Endothelial cell of umbilical vein (primary cell): ENCODE measurements around the gene NTSR1.

Experiments
- EZH2 ChIP-seq: IDR thresholded peaks from 2 replicates; pipeline ENCODE4 v1.6.1; 2012; ENCODE audit warnings: borderline replicate concordance, low read depth, mild to moderate bottlenecking, moderate library complexity, low read length, inconsistent platforms; ENCODE audit not compliant: severe bottlenecking
- FOS ChIP-seq: IDR thresholded peaks from 2 replicates; pipeline ENCODE4 v1.6.1; 2011; ENCODE audit warnings: mild to moderate bottlenecking, low read length, moderate library complexity, borderline replicate concordance; ENCODE audit not compliant: insufficient read depth
- GATA2 ChIP-seq: IDR thresholded peaks from 2 replicates; pipeline ENCODE4 v1.7.0; 2011; ENCODE audit warnings: low read depth, mild to moderate bottlenecking, moderate library complexity, mixed read lengths, low read length; ENCODE audit not compliant: insufficient read length, insufficient read depth
- JUN ChIP-seq: IDR thresholded peaks from 2 replicates; pipeline ENCODE4 v1.6.1; 2011; ENCODE audit warnings: borderline replicate concordance, low read depth; ENCODE audit not compliant: insufficient read length, insufficient read depth
- MYC ChIP-seq: IDR thresholded peaks from one replicate; pipeline ENCODE4 v1.6.1; 2011; ENCODE audit warnings: mild to moderate bottlenecking, low read depth, low read length
- POLR2A ChIP-seq: IDR thresholded peaks from 2 replicates; pipeline ENCODE4 v1.6.1; 2012; ENCODE audit warnings: low read depth, mild to moderate bottlenecking, control low read depth, low read length
- POLR2AphosphoS5 ChIP-seq: IDR thresholded peaks from 2 replicates; pipeline ENCODE4 v1.6.1; 2012; ENCODE audit warnings: low read depth, mild to moderate bottlenecking, control low read depth, low read length, moderate library complexity; ENCODE audit not compliant: insufficient read depth
- TF ChIP-seq, protein P1 (sequence below), 2 donors: IDR thresholded peaks; 1 replicate in 1 of 2; 2 replicates in 1 of 2; pipeline ENCODE4 v1.5.1; 2011; ENCODE audit warnings: low read length in 2 of 2, mild to moderate bottlenecking in 2 of 2, moderate library complexity in 2 of 2, control low read depth in 1 of 2, inconsistent platforms in 1 of 2, low read depth in 1 of 2; ENCODE audit not compliant: insufficient read depth in 1 of 2; ENCODE audit errors: extremely low read depth in 1 of 2
- TF ChIP-seq, protein P2 (sequence below): IDR thresholded peaks from 2 replicates; pipeline ENCODE4 v1.6.1; 2011; ENCODE audit not compliant: insufficient read depth, insufficient read length

DNA sequence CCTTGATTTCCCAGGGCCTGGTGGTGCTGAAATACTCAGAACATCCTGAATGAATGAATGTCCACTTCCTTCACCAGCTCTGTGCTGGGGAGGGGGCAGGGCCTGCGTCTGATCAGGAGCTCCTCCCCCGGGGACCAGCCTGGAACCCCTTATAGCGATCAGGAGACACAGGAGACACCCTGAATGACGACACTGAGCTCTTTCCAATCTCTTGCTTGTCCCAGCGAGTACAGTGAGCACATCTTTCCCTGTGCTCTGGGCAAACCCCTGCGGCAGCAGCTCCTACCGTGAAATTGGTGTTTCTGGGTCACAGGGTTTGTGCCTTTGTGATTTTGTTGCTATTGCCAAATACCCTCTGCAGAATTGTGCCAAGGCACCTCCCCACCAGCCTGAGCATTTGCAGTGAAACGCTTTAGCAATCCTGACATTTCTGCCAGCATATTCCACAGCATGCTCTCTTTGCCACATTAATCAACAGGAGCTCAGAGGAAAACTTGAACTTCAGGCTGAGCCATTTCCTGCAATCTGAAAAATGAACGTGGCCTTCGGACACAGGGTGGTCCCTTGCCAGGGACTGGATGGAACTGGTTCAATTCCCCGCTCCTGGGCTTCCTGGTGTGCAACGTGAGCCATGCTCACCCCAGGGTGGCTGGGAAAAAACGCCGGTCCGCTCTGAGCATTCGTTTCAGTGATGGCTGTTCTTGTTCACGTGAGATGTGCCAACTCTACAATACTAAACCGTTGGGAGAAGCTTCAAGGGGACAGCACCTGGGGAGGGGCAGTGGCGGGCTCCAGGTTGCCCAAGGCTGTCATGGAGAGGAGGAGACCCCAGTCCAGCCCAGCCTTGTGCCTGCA lies 64.6 kb downstream of the NTSR1 start:
- no peak for TF ChIP-seq MYC
- no peak for TF ChIP-seq POLR2AphosphoS5
- TF ChIP-seq, protein P1, sequence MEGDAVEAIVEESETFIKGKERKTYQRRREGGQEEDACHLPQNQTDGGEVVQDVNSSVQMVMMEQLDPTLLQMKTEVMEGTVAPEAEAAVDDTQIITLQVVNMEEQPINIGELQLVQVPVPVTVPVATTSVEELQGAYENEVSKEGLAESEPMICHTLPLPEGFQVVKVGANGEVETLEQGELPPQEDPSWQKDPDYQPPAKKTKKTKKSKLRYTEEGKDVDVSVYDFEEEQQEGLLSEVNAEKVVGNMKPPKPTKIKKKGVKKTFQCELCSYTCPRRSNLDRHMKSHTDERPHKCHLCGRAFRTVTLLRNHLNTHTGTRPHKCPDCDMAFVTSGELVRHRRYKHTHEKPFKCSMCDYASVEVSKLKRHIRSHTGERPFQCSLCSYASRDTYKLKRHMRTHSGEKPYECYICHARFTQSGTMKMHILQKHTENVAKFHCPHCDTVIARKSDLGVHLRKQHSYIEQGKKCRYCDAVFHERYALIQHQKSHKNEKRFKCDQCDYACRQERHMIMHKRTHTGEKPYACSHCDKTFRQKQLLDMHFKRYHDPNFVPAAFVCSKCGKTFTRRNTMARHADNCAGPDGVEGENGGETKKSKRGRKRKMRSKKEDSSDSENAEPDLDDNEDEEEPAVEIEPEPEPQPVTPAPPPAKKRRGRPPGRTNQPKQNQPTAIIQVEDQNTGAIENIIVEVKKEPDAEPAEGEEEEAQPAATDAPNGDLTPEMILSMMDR (IDR thresholded peaks at IDR 0.05; ENCODE audit: extremely low read depth in 1 of 2, insufficient read depth in 1 of 2, low read depth in 1 of 2, low read length in 2 of 2): no peak
- TF ChIP-seq POLR2A: no peak
- TF ChIP-seq EZH2: no peak
- TF ChIP-seq JUN: no peak
- TF ChIP-seq, protein P2, sequence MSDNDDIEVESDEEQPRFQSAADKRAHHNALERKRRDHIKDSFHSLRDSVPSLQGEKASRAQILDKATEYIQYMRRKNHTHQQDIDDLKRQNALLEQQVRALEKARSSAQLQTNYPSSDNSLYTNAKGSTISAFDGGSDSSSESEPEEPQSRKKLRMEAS: no peak
- no peak for TF ChIP-seq FOS
- no peak for TF ChIP-seq GATA2
